GM19463 (cell line): Measurements from ENCODE around the gene SP100.

Experiments used
- ATAC-seq: cut with Tn5 transposase; IDR thresholded peaks from one replicate; pipeline ENCODE4 v1.9.1; 2021; ENCODE audit warnings: mild to moderate bottlenecking, moderate library complexity; ENCODE audit not compliant: unreplicated experiment

SP100 gene

GRCh38 chr2:230537531-230537976 lies 121.6 kb downstream of the SP100 start:
- peak; percentile 88 for ATAC-seq

GRCh38 chr2:230540332-230540731 lies 124.3 kb downstream of the SP100 start:
- no peak for ATAC-seq

- peak; percentile 49 for ATAC-seq
Measured at GRCh38 chr2:230541934-230542380, 126.0 kb downstream of the SP100 start.

- ATAC-seq, result no peak
Measured at GRCh38 chr2:230542751-230543150, 126.8 kb downstream of the SP100 start.

- ATAC-seq, result no peak
Measured at GRCh38 chr2:230552181-230552580, 136.2 kb downstream of the SP100 start.

GRCh38 chr2:230557065-230557464 lies 141.1 kb downstream of the SP100 start:
- ATAC-seq, result no peak

GRCh38 chr2:230564805-230565779 lies 149.1 kb downstream of the SP100 start:
- no peak for ATAC-seq

GRCh38 chr2:230569298-230569697 lies 153.3 kb downstream of the SP100 start:
- ATAC-seq, result no peak

GRCh38 chr2:230570987-230571386 lies 155.0 kb downstream of the SP100 start:
- no peak for ATAC-seq

GRCh38 chr2:230575642-230576324 lies 159.8 kb downstream of the SP100 start:
- ATAC-seq, result no peak

- no peak for ATAC-seq
Measured at GRCh38 chr2:230577114-230577513, 161.1 kb downstream of the SP100 start.

- ATAC-seq, result no peak
Measured at GRCh38 chr2:230578106-230578505, 162.1 kb downstream of the SP100 start.

GRCh38 chr2:230582851-230583283 lies 166.9 kb downstream of the SP100 start:
- ATAC-seq, result peak; percentile 75

- ATAC-seq, result no peak
Measured at GRCh38 chr2:230583581-230583980, 167.6 kb downstream of the SP100 start.

- no peak for ATAC-seq
Measured at GRCh38 chr2:230586328-230586982, 170.5 kb downstream of the SP100 start.

GRCh38 chr2:230589025-230589424 lies 173.0 kb downstream of the SP100 start:
- ATAC-seq, result peak; percentile 1

- peak; percentile 93 for ATAC-seq
Measured at GRCh38 chr2:230589497-230590015, 173.6 kb downstream of the SP100 start.

GRCh38 chr2:230590333-230590732 lies 174.3 kb downstream of the SP100 start:
- ATAC-seq, result no peak

- no peak for ATAC-seq
Measured at GRCh38 chr2:230591850-230592249, 175.8 kb downstream of the SP100 start.

- ATAC-seq, result no peak
Measured at GRCh38 chr2:230592775-230593174, 176.8 kb downstream of the SP100 start.
